Spinal cord (tissue), 10 donors: ENCODE data around the gene C1QL4. TPM values are rescaled to one million over a fixed set of nuclear protein-coding genes. Genes with fewer than 3 reads are reported as not detected.

Experiments used
- DNase-seq, 6 donors: peaks; one replicate each; pipeline versions ENCODE4 v3.0.0 to v3.0.0-alpha.2; 2013 to 2015; ENCODE audit warnings: low spot score in 6 of 6, low read depth in 4 of 6
- H3K27ac ChIP-seq: one replicate; pipeline ENCODE4 v1.5.1; 2013; ENCODE audit warnings: low read depth, low read length, control low read depth
- H3K27me3 ChIP-seq: one replicate; pipeline ENCODE4 v1.6.1; 2013; ENCODE audit warnings: low read length; ENCODE audit not compliant: control insufficient read depth, insufficient read depth
- H3K36me3 ChIP-seq: one replicate; pipeline ENCODE4 v1.6.1; 2013; ENCODE audit warnings: low read length; ENCODE audit not compliant: control insufficient read depth, insufficient read depth
- H3K4me1 ChIP-seq: one replicate; pipeline ENCODE4 v1.6.1; 2013; ENCODE audit warnings: low read length; ENCODE audit not compliant: control insufficient read depth, insufficient read depth
- H3K4me3 ChIP-seq: one replicate; pipeline ENCODE4 v1.5.1; 2013; ENCODE audit warnings: low read depth, low read length, control low read depth
- H3K9me3 ChIP-seq: one replicate; pipeline ENCODE4 v1.6.1; 2013; ENCODE audit warnings: low read length; ENCODE audit not compliant: control insufficient read depth, insufficient read depth
- whole genome bisulfite sequencing: methylation state at CpG from one replicate; pipeline ENCODE4 v1.1.5; 2013; ENCODE audit warnings: missing lambda C conversion rate; ENCODE audit not compliant: insufficient coverage; 5-methylcytosine and 5-hydroxymethylcytosine counted together
- polyA plus RNA-seq, 2 donors: library from polyadenylated mRNA; unstranded; fragments of 120-200 nt; gene quantifications; one replicate each; pipeline ENCODE4 v1.2.1, GENCODE V29; 2013; ENCODE audit not compliant: insufficient read length in 2 of 2
- total RNA-seq, 2 donors: library from RNA; depleted of rRNA in 1 of 2; stranded (reverse); fragments of 120-200 nt in 1 of 2; fragments of >200 nt in 1 of 2; gene quantifications; one replicate each; pipeline versions ENCODE4 v1.2.3 to v1.2.4, GENCODE V29; 2013 to 2014
- donor health status: healthy.

C1QL4 gene
- total and polyA plus RNA-seq, 4 donors: 3.8 to 34.6 (median 14.9) TPM

- Histone ChIP-seq H3K36me3 (no peaks in the 10 kb centered on the region), H3K9me3 (no peaks in the 10 kb centered on the region), H3K27ac (peak overlapping the region; percentile 33), H3K4me3 (peak overlapping the region; percentile 31), H3K4me1 (peaks cover 93% of the 10 kb centered on the region), H3K27me3 (peaks cover 96% of the 10 kb centered on the region)
- DNase-seq: peak in 1 of 6 donors; percentile 72
- 2% methylated on average over 30 of the region's 33 CpGs for WGBS
Measured at GRCh38 chr12:49342914-49343731, 6.1 kb upstream of the C1QL4 start.

- under 1% methylated on average over 57 of the region's 58 CpGs for WGBS
- peak in 5 of 6 donors; percentile 61 to 92 (median 76) for DNase-seq
- H3K9me3 ChIP-seq: no peaks in the 10 kb centered on the region
- peaks cover 96% of the 10 kb centered on the region for H3K27me3 ChIP-seq
- H3K4me1 ChIP-seq: peaks cover 93% of the 10 kb centered on the region
- H3K36me3 ChIP-seq: no peaks in the 10 kb centered on the region
- peak overlapping the region; percentile 31 for H3K4me3 ChIP-seq
- H3K27ac ChIP-seq: peak overlapping the region; percentile 33
Measured at GRCh38 chr12:49342066-49342913, 5.3 kb upstream of the C1QL4 start.

- WGBS: 2% methylated on average over 16 of the region's 21 CpGs
- Histone ChIP-seq H3K4me1 (peaks cover 93% of the 10 kb centered on the region), H3K27me3 (peaks cover 96% of the 10 kb centered on the region), H3K4me3 (no peak overlapping the region), H3K9me3 (no peaks in the 10 kb centered on the region), H3K36me3 (no peaks in the 10 kb centered on the region), H3K27ac (no peak overlapping the region)
- DNase-seq: no peak
Measured at GRCh38 chr12:49341777-49342065, 4.7 kb upstream of the C1QL4 start.

- no peak overlapping the region for H3K4me3 ChIP-seq
- peaks cover 92% of the 10 kb centered on the region for H3K4me1 ChIP-seq
- no peaks in the 10 kb centered on the region for H3K36me3 ChIP-seq
- H3K9me3 ChIP-seq: no peaks in the 10 kb centered on the region
- peaks cover 96% of the 10 kb centered on the region for H3K27me3 ChIP-seq
- no peak overlapping the region for H3K27ac ChIP-seq
- WGBS: 27% methylated on average over 10 of the region's 14 CpGs
- no peak for DNase-seq
Measured at GRCh38 chr12:49340971-49341776, 4.2 kb upstream of the C1QL4 start.

GRCh38 chr12:49340095-49340870 lies 3.3 kb upstream of the C1QL4 start:
- DNase-seq: peak in 1 of 6 donors; percentile 19
- WGBS: 67% methylated on average over 1 of the region's 6 CpGs

GRCh38 chr12:49339464-49339861 lies 2.5 kb upstream of the C1QL4 start:
- Histone ChIP-seq H3K27me3 (peaks cover 97% of the 10 kb centered on the region), H3K4me3 (no peak overlapping the region), H3K36me3 (no peaks in the 10 kb centered on the region), H3K27ac (peak overlapping the region; percentile 47), H3K9me3 (no peaks in the 10 kb centered on the region), H3K4me1 (peaks cover 83% of the 10 kb centered on the region)
- DNase-seq: peak in 2 of 6 donors; percentile 66 to 70
- WGBS: 26% methylated on average over 5 of the region's 5 CpGs

More at GRCh38 chr12:49340095-49340870, 3.3 kb upstream of the C1QL4 start:
- Histone ChIP-seq H3K4me1 (peaks cover 83% of the 10 kb centered on the region), H3K9me3 (no peaks in the 10 kb centered on the region), H3K27ac (peak overlapping the region; percentile 47), H3K36me3 (no peaks in the 10 kb centered on the region), H3K27me3 (peaks cover 96% of the 10 kb centered on the region), H3K4me3 (no peak overlapping the region)

- Histone ChIP-seq H3K9me3 (no peaks in the 10 kb centered on the region), H3K36me3 (no peaks in the 10 kb centered on the region), H3K27ac (peak overlapping the region; percentile 47), H3K4me1 (peaks cover 84% of the 10 kb centered on the region), H3K4me3 (no peak overlapping the region), H3K27me3 (peaks cover 97% of the 10 kb centered on the region)
- WGBS: 41% methylated on average over 4 of the region's 6 CpGs
- no peak for DNase-seq
Measured at GRCh38 chr12:49338830-49339463, 2.0 kb upstream of the C1QL4 start.

- Histone ChIP-seq H3K27me3 (peaks cover 98% of the 10 kb centered on the region), H3K4me1 (peaks cover 77% of the 10 kb centered on the region), H3K27ac (no peak overlapping the region), H3K36me3 (peaks cover 3% of the 10 kb centered on the region), H3K9me3 (no peaks in the 10 kb centered on the region), H3K4me3 (peak overlapping the region; percentile 53)
- DNase-seq: no peak
- 5% methylated on average over 72 of the region's 72 CpGs for WGBS
Measured at GRCh38 chr12:49335955-49336644, 888 bp downstream of the C1QL4 start.
